Parathyroid adenoma (tissue), 2 donors: ENCODE data around the gene KRTAP12-1.
"Not testable (repeated sequence)": the region's sequence is repeated elsewhere in the genome, so short reads cannot be mapped to it uniquely, and the experiment has no call there.

ENCODE experiments used
- H2AFZ ChIP-seq: fragments of 300-600 bp; sonication (generic); one replicate; pipeline ENCODE4 v1.7.0; 2017; ENCODE audit warnings: antibody characterized with exemption, mild to moderate bottlenecking
- H3K27ac ChIP-seq: fragments of 300-600 bp; sonication (generic); one replicate; pipeline ENCODE4 v1.7.0; 2017
- H3K27me3 ChIP-seq: fragments of 300-600 bp; sonication (generic); one replicate; pipeline ENCODE4 v1.7.0; 2017; ENCODE audit warnings: low read length; ENCODE audit not compliant: control insufficient read depth, insufficient read depth
- H3K36me3 ChIP-seq: fragments of 300-600 bp; sonication (generic); one replicate; pipeline ENCODE4 v1.7.0; 2017; ENCODE audit warnings: low read length; ENCODE audit not compliant: control insufficient read depth, insufficient read depth
- H3K4me1 ChIP-seq: fragments of 300-600 bp; sonication (generic); one replicate; pipeline ENCODE4 v1.7.0; 2017; ENCODE audit warnings: control low read depth
- H3K4me2 ChIP-seq: fragments of 300-600 bp; sonication (generic); one replicate; pipeline ENCODE4 v1.7.0; 2017; ENCODE audit warnings: low read length
- H3K4me3 ChIP-seq: fragments of 300-600 bp; sonication (generic); one replicate; pipeline ENCODE4 v1.7.0; 2017; ENCODE audit warnings: low read depth, low read length
- H3K79me2 ChIP-seq: fragments of 300-600 bp; sonication (generic); one replicate; pipeline ENCODE4 v1.7.0; 2017; ENCODE audit warnings: control low read depth
- H3K9ac ChIP-seq: fragments of 300-600 bp; sonication (generic); one replicate; pipeline ENCODE4 v1.7.0; 2017; ENCODE audit warnings: mild to moderate bottlenecking
- H3K9me3 ChIP-seq: fragments of 300-600 bp; sonication (generic); one replicate; pipeline ENCODE4 v1.7.0; 2017; ENCODE audit warnings: low read length; ENCODE audit not compliant: control insufficient read depth
- CTCF ChIP-seq: fragments of 300-600 bp; sonication (generic); IDR thresholded peaks from one replicate; pipeline ENCODE4 v1.7.0; 2017; ENCODE audit warnings: antibody characterized with exemption, mild to moderate bottlenecking
- donor health status: primary hyperparathyroidism.

The KRTAP12-1 gene

GRCh38 chr21:44699502-44700001 is 17.6 kb upstream of the KRTAP12-1 start:
- H3K4me1 ChIP-seq, result no peaks in the 10 kb centered on the region
- H3K9me3 ChIP-seq, result no peaks in the 10 kb centered on the region
- no peaks in the 10 kb centered on the region for H3K27me3 ChIP-seq
- H3K9ac ChIP-seq, result no peak overlapping the region
- no peak overlapping the region for H3K4me2 ChIP-seq
- no peaks in the 10 kb centered on the region for H3K79me2 ChIP-seq
- H3K4me3 ChIP-seq, result no peak overlapping the region
- H3K27ac ChIP-seq, result no peak overlapping the region
- H2AFZ ChIP-seq, result no peak overlapping the region
- no peaks in the 10 kb centered on the region for H3K36me3 ChIP-seq
- no peak for TF ChIP-seq CTCF

DNA sequence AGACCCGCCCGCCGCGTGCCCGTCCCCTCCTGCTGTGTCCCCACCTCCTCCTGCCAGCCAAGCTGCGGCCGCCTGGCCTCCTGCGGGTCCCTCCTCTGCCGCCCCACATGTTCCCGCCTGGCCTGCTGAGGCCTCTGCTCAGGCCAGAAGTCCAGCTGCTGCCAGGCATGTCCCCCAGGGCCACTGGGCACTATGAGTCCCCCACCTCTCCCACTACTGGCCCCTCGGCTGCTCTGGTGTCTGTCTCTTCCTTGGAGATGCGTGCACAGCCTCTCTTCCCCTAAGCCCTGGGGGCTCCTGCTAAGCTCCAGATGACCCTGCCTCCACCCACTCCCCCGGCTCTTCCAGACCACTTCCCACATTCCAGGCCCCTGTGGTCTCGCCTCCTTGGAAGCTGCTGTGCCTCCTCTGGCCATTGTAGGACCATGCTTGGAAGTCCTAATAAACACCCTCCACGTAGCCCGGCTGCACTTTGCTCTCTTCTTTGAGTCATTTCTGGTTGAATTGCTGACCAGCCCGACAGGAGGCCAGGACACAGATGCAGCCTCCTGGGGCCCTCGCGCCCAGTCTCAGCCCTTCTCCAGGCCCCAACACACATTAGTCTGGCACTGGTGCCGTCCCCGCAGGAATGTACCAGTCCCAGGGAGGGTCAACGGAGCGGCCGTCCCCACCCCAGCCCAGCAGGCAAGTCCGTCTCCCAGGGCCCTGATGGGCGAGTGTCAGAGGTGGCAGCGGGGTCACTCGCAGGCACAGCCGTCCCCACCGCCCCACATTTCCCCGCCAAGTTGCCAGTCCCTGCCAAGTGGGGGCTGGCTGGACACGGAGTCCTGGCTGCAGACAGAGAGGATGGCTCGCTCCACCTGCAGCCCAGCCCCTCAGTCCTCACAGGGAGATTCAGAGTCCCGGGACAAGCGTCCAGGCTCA is 16.1 kb upstream of the KRTAP12-1 start:
- Histone ChIP-seq H3K4me1 (no peaks in the 10 kb centered on the region), H3K27me3 (no peaks in the 10 kb centered on the region)
- TF ChIP-seq CTCF, result no peak

GRCh38 chr21:44697172-44697810 is 15.3 kb upstream of the KRTAP12-1 start, which contains the start of gene KRTAP10-12:
Gene KRTAP10-12 (plus strand): TSS chr21:44697172. CDS start chr21:44697202, 30 bp downstream.
- H3K9ac ChIP-seq, H3K27me3 ChIP-seq, H3K9me3 ChIP-seq, H3K79me2 ChIP-seq, H3K4me1 ChIP-seq, H3K4me3 ChIP-seq, H3K4me2 ChIP-seq, H2AFZ ChIP-seq, H3K36me3 ChIP-seq, H3K27ac ChIP-seq: not testable (repeated sequence)

More for the DNA sequence above, 16.1 kb upstream of the KRTAP12-1 start:
- Histone ChIP-seq H3K79me2 (no peaks in the 10 kb centered on the region), H3K9ac (no peak overlapping the region), H2AFZ (no peak overlapping the region), H3K36me3 (no peaks in the 10 kb centered on the region), H3K4me3 (no peak overlapping the region), H3K27ac (no peak overlapping the region), H3K4me2 (no peak overlapping the region), H3K9me3 (no peaks in the 10 kb centered on the region)

- Histone ChIP-seq H3K4me1 (no peaks in the 10 kb centered on the region), H3K27ac (no peak overlapping the region), H3K36me3 (no peaks in the 10 kb centered on the region), H3K4me2 (no peak overlapping the region), H2AFZ (no peak overlapping the region), H3K79me2 (no peaks in the 10 kb centered on the region), H3K27me3 (no peaks in the 10 kb centered on the region), H3K9ac (no peak overlapping the region), H3K9me3 (no peaks in the 10 kb centered on the region), H3K4me3 (no peak overlapping the region)
- TF ChIP-seq CTCF, result no peak
Observed at GRCh38 chr21:44696572-44696971, 14.6 kb upstream of the KRTAP12-1 start.

DNA sequence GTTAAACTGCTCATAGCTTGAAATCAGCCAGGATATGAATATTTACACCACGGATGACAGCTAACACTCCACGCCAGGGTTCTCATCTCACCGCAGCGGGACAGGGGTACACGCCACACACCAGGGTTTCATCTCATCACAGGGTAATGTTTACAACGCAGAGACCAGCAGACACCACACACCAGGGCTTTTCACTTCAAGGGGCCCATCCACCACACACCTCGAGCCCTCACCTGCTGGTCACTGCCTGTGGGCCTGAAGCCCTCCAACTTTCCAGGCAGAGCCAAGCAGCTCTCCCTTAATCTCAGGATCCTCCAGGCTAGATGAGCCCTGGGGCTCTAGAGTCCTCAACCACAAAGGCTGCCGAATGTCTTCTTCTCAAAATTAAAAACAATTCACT is 13.7 kb upstream of the KRTAP12-1 start:
- H3K27me3 ChIP-seq, result no peaks in the 10 kb centered on the region

More for the DNA sequence above, 13.7 kb upstream of the KRTAP12-1 start:
- H3K9me3 ChIP-seq, result no peaks in the 10 kb centered on the region
- H2AFZ ChIP-seq, result no peak overlapping the region
- TF ChIP-seq CTCF, result no peak
- no peaks in the 10 kb centered on the region for H3K4me1 ChIP-seq
- H3K4me2 ChIP-seq, result no peak overlapping the region
- no peaks in the 10 kb centered on the region for H3K79me2 ChIP-seq
- H3K27ac ChIP-seq, result no peak overlapping the region
- H3K36me3 ChIP-seq, result no peaks in the 10 kb centered on the region
- no peak overlapping the region for H3K9ac ChIP-seq
- H3K4me3 ChIP-seq, result no peak overlapping the region
